GM12873 (cell line): ENCODE data around the gene BTBD9.

Experiments used
- TF ChIP-seq, protein P1 (sequence below): IDR thresholded peaks from 2 replicates; pipeline ENCODE4 v1.5.1; 2012; ENCODE audit warnings: low read depth, mild to moderate bottlenecking, moderate library complexity, low read length, control low read depth; ENCODE audit not compliant: insufficient read depth; ENCODE audit errors: missing control alignments

BTBD9 gene

DNA sequence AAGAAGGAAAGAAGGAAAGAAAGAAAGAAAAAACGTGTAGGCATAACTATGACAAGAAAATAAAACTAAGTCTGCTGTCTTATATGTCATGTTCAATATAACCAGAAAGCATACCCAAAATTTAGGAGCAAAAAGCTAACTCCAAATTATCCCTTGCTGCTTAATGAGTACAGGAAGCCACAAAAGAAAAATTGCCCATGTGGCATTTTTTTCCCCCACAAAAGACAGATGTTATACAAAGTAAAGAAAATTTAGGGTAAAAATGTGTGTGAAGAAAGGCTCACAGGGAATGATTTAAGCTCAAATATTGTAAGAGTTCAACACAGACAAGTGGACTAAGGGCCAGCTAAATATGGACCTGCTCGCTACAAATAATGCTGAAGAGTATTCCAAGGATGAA lies 263.8 kb downstream of the BTBD9 start:
- TF ChIP-seq, protein P1, sequence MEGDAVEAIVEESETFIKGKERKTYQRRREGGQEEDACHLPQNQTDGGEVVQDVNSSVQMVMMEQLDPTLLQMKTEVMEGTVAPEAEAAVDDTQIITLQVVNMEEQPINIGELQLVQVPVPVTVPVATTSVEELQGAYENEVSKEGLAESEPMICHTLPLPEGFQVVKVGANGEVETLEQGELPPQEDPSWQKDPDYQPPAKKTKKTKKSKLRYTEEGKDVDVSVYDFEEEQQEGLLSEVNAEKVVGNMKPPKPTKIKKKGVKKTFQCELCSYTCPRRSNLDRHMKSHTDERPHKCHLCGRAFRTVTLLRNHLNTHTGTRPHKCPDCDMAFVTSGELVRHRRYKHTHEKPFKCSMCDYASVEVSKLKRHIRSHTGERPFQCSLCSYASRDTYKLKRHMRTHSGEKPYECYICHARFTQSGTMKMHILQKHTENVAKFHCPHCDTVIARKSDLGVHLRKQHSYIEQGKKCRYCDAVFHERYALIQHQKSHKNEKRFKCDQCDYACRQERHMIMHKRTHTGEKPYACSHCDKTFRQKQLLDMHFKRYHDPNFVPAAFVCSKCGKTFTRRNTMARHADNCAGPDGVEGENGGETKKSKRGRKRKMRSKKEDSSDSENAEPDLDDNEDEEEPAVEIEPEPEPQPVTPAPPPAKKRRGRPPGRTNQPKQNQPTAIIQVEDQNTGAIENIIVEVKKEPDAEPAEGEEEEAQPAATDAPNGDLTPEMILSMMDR: no peak

DNA sequence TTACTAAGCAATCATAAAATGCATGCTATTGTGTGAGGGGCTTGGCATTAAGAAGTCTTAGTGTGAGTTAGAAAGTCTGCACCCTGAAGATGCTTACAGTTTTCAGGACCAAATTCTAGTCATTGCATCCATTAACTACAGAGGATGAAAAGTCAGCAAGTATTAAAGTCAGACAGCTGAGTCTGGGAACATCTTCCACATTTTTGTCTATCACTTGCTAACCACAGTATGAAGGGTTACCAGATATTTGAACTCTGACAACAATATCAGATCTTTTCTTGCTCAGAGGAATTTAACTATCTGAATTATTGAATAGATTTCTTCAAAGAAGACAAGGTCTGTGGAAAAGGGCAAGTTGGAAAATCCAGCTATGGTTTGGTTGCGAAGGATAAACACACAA lies 264.4 kb downstream of the BTBD9 start:
- TF ChIP-seq, protein P1: no peak

GRCh38 chr6:38371881-38372280 lies 267.8 kb downstream of the BTBD9 start:
- TF ChIP-seq, protein P1: no peak

GRCh38 chr6:38370653-38371601 lies 268.8 kb downstream of the BTBD9 start:
- TF ChIP-seq, protein P1: no peak

DNA sequence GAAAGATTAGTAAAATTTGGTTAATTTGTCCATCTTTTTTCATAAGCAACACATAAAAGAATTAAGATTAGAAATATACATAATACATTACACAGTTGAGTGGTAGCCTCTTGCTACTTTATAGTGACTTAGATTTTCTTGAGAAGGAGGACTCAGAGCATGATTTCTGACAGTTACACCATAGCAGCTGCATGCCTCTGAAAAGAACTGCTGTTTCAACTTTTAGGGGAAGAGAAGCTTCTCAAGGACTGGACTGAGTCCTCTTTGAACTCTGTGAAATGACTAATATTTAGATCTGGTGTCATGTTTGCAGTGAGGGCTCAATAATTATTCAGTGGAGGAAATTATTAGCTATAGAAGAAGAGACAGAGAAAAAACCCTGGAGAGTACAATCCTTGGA lies 272.5 kb downstream of the BTBD9 start:
- TF ChIP-seq, protein P1: no peak

GRCh38 chr6:38366234-38366633 lies 273.5 kb downstream of the BTBD9 start:
- TF ChIP-seq, protein P1: no peak

GRCh38 chr6:38364775-38365174 lies 275.0 kb downstream of the BTBD9 start:
- TF ChIP-seq, protein P1: no peak
